K562 (cell line): ENCODE data around the gene STAG2. TPM values are rescaled to one million over a fixed set of nuclear protein-coding genes. Genes with fewer than 3 reads are reported as not detected.

Source experiments
- ATAC-seq: fragments of 200-7000 bp; cut with Tn5 transposase; 3 replicates; pipeline ENCODE4 v1.9.1; 2020; ENCODE audit warnings: moderate library complexity
- BruUV-seq: library from RNA; stranded (reverse); fragments of 400-500 nt; replicated peaks from 2 replicates; lab custom pipeline; 2021; lab: Mats Ljungman, UMichigan
- CTCF ChIA-PET: fragments of 300-600 bp; formaldehyde crosslinking; extraction: SDS; loops from one replicate; lab custom pipeline; 2021; ENCODE audit warnings: low intra/inter-chr PET ratio; lab: Yijun Ruan, JAX
- POLR2A ChIA-PET: fragments of 300-600, 350-650 bp; sonication (Branson Sonifier 250); formaldehyde crosslinking; extraction: SDS; loops from one replicate; lab custom pipeline; 2021; ENCODE audit warnings: antibody characterized with exemption, inconsistent platforms; lab: Yijun Ruan, JAX
- DNase-seq, 4 experiments: peaks; one replicate each; pipeline versions ENCODE4 v3.0.0 to v3.0.0-alpha.2; 2011 to 2018; ENCODE audit warnings: low spot score in 3 of 4, mixed read lengths in 3 of 4; ENCODE audit errors: extremely low read depth in 1 of 4
- FAIRE-seq: peaks from 2 replicates; lab custom pipeline; 2011; peaks lifted over from hg19 to GRCh38; lab: Jason Lieb, UNC
- H2AFZ ChIP-seq: 2 replicates; pipeline ENCODE4 v1.6.0; 2011; ENCODE audit warnings: low read depth, low read length, control low read depth, inconsistent platforms
- H3K27ac ChIP-seq: fragments of 200-600 bp; 3 replicates; pipeline ENCODE4 v1.8.0; 2011; ENCODE audit warnings: low read depth, mild to moderate bottlenecking, control low read depth, inconsistent platforms, low read length, moderate library complexity, mixed read lengths; ENCODE audit errors: extremely low read depth
- H3K27me3 ChIP-seq, 2 experiments: fragments of 300-600 bp in 1 of 2; 2 replicates in 1 of 2; 3 replicates in 1 of 2; pipeline versions ENCODE4 v1.6.0 to v1.8.0; 2011; ENCODE audit warnings: inconsistent platforms in 2 of 2, low read length in 2 of 2, mild to moderate bottlenecking in 1 of 2, mixed read lengths in 1 of 2, moderate library complexity in 1 of 2; ENCODE audit not compliant: control insufficient read depth in 2 of 2, insufficient read depth in 2 of 2
- H3K36me3 ChIP-seq: fragments of 300-600 bp; 3 replicates; pipeline ENCODE4 v1.8.0; 2011; ENCODE audit warnings: mild to moderate bottlenecking, low read length, inconsistent platforms; ENCODE audit not compliant: control insufficient read depth, insufficient read depth
- H3K4me1 ChIP-seq, 2 experiments: fragments of 200-600 bp in 1 of 2; replicated peaks in 1 of 2; 2 replicates in 1 of 2; 3 replicates in 1 of 2; pipeline versions ENCODE4 v1.5.1 to v1.8.0; 2011; ENCODE audit warnings: inconsistent platforms in 2 of 2, low read length in 2 of 2, mild to moderate bottlenecking in 1 of 2, mixed read lengths in 1 of 2, moderate library complexity in 1 of 2; ENCODE audit not compliant: control insufficient read depth in 2 of 2, insufficient read depth in 2 of 2
- H3K4me2 ChIP-seq: 2 replicates; pipeline ENCODE4 v1.6.1; 2011; ENCODE audit warnings: low read length, control low read depth, inconsistent platforms, mixed read lengths; ENCODE audit not compliant: insufficient read depth
- H3K4me3 ChIP-seq: fragments of 200-600 bp; sonication (generic), shearing (Covaris generic); 2 replicates; pipeline ENCODE4 v1.5.1; 2016; ENCODE audit warnings: control low read depth, inconsistent platforms
- H3K79me2 ChIP-seq: fragments of 200-600 bp; 3 replicates; pipeline ENCODE4 v1.8.0; 2011; ENCODE audit warnings: low read length, inconsistent platforms; ENCODE audit not compliant: control insufficient read depth, insufficient read depth
- H3K9ac ChIP-seq, 2 experiments: 2 replicates each; pipeline versions ENCODE4 v1.6.0 to v1.6.1; 2011; ENCODE audit warnings: low read depth in 2 of 2, low read length in 2 of 2, control low read depth in 1 of 2, inconsistent platforms in 1 of 2, mild to moderate bottlenecking in 1 of 2, mixed read lengths in 1 of 2; ENCODE audit not compliant: insufficient read depth in 1 of 2
- H3K9me1 ChIP-seq: one replicate; pipeline ENCODE4 v1.6.0; 2011; ENCODE audit warnings: inconsistent platforms, mild to moderate bottlenecking, low read length, moderate library complexity; ENCODE audit not compliant: control insufficient read depth, insufficient read depth
- H3K9me3 ChIP-seq: replicated peaks from 2 replicates; pipeline ENCODE4 v1.5.1; 2011; ENCODE audit warnings: low read depth, low read length, inconsistent platforms; ENCODE audit not compliant: control insufficient read depth, insufficient read depth
- H4K20me1 ChIP-seq: replicated peaks from 2 replicates; pipeline ENCODE4 v1.6.1; 2011; ENCODE audit warnings: low read length, inconsistent platforms, mixed read lengths; ENCODE audit not compliant: control insufficient read depth, insufficient read depth
- BRD9 ChIP-seq: fragments of 450-650 bp; IDR thresholded peaks from 2 replicates; pipeline ENCODE4 v1.6.1; 2018; ENCODE audit warnings: low read depth; ENCODE audit not compliant: partially characterized antibody
- MEF2A ChIP-seq: IDR thresholded peaks from 2 replicates; pipeline ENCODE4 v1.6.1; 2011; ENCODE audit warnings: low read depth, mild to moderate bottlenecking, low read length, moderate library complexity; ENCODE audit not compliant: control insufficient read depth
- SPI1 ChIP-seq: IDR thresholded peaks from 2 replicates; pipeline ENCODE4 v1.6.1; 2011; ENCODE audit warnings: low read depth, low read length, control low read depth, borderline replicate concordance
- TEAD4 ChIP-seq, 2 experiments: sonication (generic) in 1 of 2; formaldehyde crosslinking in 1 of 2; IDR thresholded peaks; 2 replicates each; pipeline versions ENCODE4 v1.6.1 to v1.8.0; 2012 to 2022; ENCODE audit warnings: borderline replicate concordance in 1 of 2, inconsistent platforms in 1 of 2, low read length in 1 of 2, mild to moderate bottlenecking in 1 of 2, missing genetic modification reagents in 1 of 2
- ZNF431 ChIP-seq: sonication (generic); formaldehyde crosslinking; IDR thresholded peaks from 2 replicates; pipeline ENCODE4 v1.8.0; 2022; ENCODE audit warnings: mild to moderate bottlenecking, missing genetic modification reagents
- WGBS: fragments of 100-300 bp; shearing (Covaris generic); methylation state at CpG from one replicate; pipeline ENCODE4 v1.1.6; 2016; ENCODE audit warnings: low coverage, mixed read lengths; ENCODE audit not compliant: insufficient coverage; ENCODE audit errors: missing lambda C conversion rate; 5-methylcytosine and 5-hydroxymethylcytosine counted together
- in situ Hi-C: fragments of 300-500 bp; cut with MboI; formaldehyde crosslinking; loops from 4 replicates; pipeline ENCODE4 v1.15.0; 2018; ENCODE audit warnings: inconsistent platforms, mixed read lengths
- intact Hi-C: fragments of 100-400 bp; cut with micrococcal nuclease; formaldehyde crosslinking; loops from 2 replicates; pipeline ENCODE4 v1.14.2; 2022
- polyA plus RNA-seq, 8 experiments: library from polyadenylated mRNA; depleted of rRNA in 4 of 8; stranded (reverse) in 5 of 8; unstranded in 3 of 8; fragments of >200 nt; fragmentation: Nextera tagmentation in 2 of 8; fragmentation: Illumina TruSeq in 1 of 8; extraction: Ambion mirVana in 2 of 8; extraction: Trizol in 1 of 8; gene quantifications; 2 replicates each; pipeline versions ENCODE4 v1.2.1 to v1.2.3, GENCODE V29; 2011 to 2014; ENCODE audit warnings: inconsistent platforms in 1 of 8, missing spikeins in 1 of 8
- total RNA-seq, 7 experiments: library from RNA; depleted of rRNA in 6 of 7; stranded (reverse); fragments of >200 nt in 6 of 7; fragmentation: Illumina TruSeq in 2 of 7; extraction: Trizol in 2 of 7; gene quantifications; 2 replicates each; pipeline versions ENCODE4 v1.2.1 to v1.2.3, GENCODE V29; 2011 to 2021; ENCODE audit warnings: low replicate concordance in 1 of 7

STAG2 gene
- total and polyA plus RNA-seq, 9 of the 15 experiments (the other 6 are each of a cell fraction or from before 2014, with no cell fraction given), result 40.3 to 133 (median 90.1) TPM

GRCh38 chrX:123975180-123975579, 13.7 kb downstream of the STAG2 start:
- CTCF ChIA-PET, result interaction anchor here (2.2 kb wide), 1 partner anchor 15 kb away, joined by 21 read pairs; no protein-coding TSS in a partner anchor
- DNase-seq (no peak), ATAC-seq (no peak), FAIRE-seq (no peak)
- 93% methylated on average over 4 of the region's 6 CpGs for WGBS
- POLR2A ChIA-PET, result interaction anchor here (0.8 kb wide), 1 partner anchor 13 kb away, joined by 3 read pairs; the partner anchor contains the start of gene STAG2
- Histone ChIP-seq H3K27ac (no peak overlapping the region), H3K9me1 (no peaks in the 10 kb centered on the region), H2AFZ (no peak overlapping the region), H3K9ac (no peak overlapping the region), H3K27me3 (no peaks in the 10 kb centered on the region), H3K79me2 (peaks cover 96% of the 10 kb centered on the region), H3K36me3 (no peaks in the 10 kb centered on the region), H3K4me2 (no peak overlapping the region), H3K9me3 (no peaks in the 10 kb centered on the region), H3K4me3 (no peak overlapping the region), H3K4me1 (peaks cover 0 to 6% of the 10 kb centered on the region in 2 experiments; a peak in 3 of 5 replicates), H4K20me1 (peaks cover 16% of the 10 kb centered on the region)
- in situ Hi-C loops, result no loop called here
- TF ChIP-seq MEF2A (no peak), ZNF431 (CRISPR knock-in tag) (no peak), SPI1 (peak; percentile 87), BRD9 (no peak), TEAD4 (IDR thresholded peaks at IDR 0.05; ENCODE audit: low read length) (no peak), TEAD4 (CRISPR knock-in tag; IDR thresholded peaks at IDR 0.05; ENCODE audit: borderline replicate concordance) (no peak)
- BruUV-seq, result no TSS peak
- intact Hi-C loops, result no loop called here
